ENCODE results near the gene NES.

The NES gene

GRCh38 chr1:156643049-156643777 is 34.0 kb downstream of the NES start:
- TF ChIP-seq CTCF (IDR thresholded peaks at IDR 0.05), result no peak
- TF ChIP-seq ZFX (IDR thresholded peaks at IDR 0.05; ENCODE audit: borderline replicate concordance), result no peak
- H3K27ac ChIP-seq, result no peak overlapping the region

- TF ChIP-seq CTCF (IDR thresholded peaks at IDR 0.05), result 0 out of 2 replicates have a peak, but pooled peaks have one; percentile 1
- no peak for TF ChIP-seq ZFX (IDR thresholded peaks at IDR 0.05; ENCODE audit: borderline replicate concordance)
- H3K27ac ChIP-seq, result no peak overlapping the region
Observed at GRCh38 chr1:156642265-156643048, 34.8 kb downstream of the NES start.

GRCh38 chr1:156641761-156642264 is 35.4 kb downstream of the NES start, which contains the start of gene BCAN:
TSS of gene BCAN (plus strand) at chr1:156642117. CDS start at chr1:156646055, 3,938 bp downstream.
- no peak for TF ChIP-seq ZFX (IDR thresholded peaks at IDR 0.05; ENCODE audit: borderline replicate concordance)
- TF ChIP-seq CTCF (IDR thresholded peaks at IDR 0.05), result 0 out of 2 replicates have a peak, but pooled peaks have one; percentile 10

GRCh38 chr1:156640842-156641706 is 36.1 kb downstream of the NES start:
- H3K27ac ChIP-seq, result no peak overlapping the region

More at GRCh38 chr1:156641761-156642264, 35.4 kb downstream of the NES start, which contains the start of gene BCAN:
- no peak within 1 kb of the TSS for H3K27ac ChIP-seq

GRCh38 chr1:156639601-156640101 is 37.6 kb downstream of the NES start:
- no peak overlapping the region; the same call in 1 of the 2 replicates for H3K27ac ChIP-seq
- no peak for TF ChIP-seq ZFX (IDR thresholded peaks at IDR 0.05; ENCODE audit: borderline replicate concordance)
- TF ChIP-seq CTCF (IDR thresholded peaks at IDR 0.05), result no peak

More at GRCh38 chr1:156640842-156641706, 36.1 kb downstream of the NES start:
- TF ChIP-seq ZFX (IDR thresholded peaks at IDR 0.05; ENCODE audit: borderline replicate concordance) (no peak), CTCF (IDR thresholded peaks at IDR 0.05) (no peak)

GRCh38 chr1:156638189-156638985 is 38.8 kb downstream of the NES start:
- TF ChIP-seq CTCF (IDR thresholded peaks at IDR 0.05), result no peak
- no peak for TF ChIP-seq ZFX (IDR thresholded peaks at IDR 0.05; ENCODE audit: borderline replicate concordance)
- H3K27ac ChIP-seq, result no peak overlapping the region
